GM18867 (cell line): ENCODE data around the gene PTPRK.
"Not testable (repeated sequence)": the region's sequence is repeated elsewhere in the genome, so short reads cannot be mapped to it uniquely, and the experiment has no call there.

Experiments used
- ATAC-seq: cut with Tn5 transposase; IDR thresholded peaks from one replicate; pipeline ENCODE4 v1.9.1; 2021; ENCODE audit warnings: mild to moderate bottlenecking, moderate library complexity; ENCODE audit not compliant: unreplicated experiment

PTPRK gene

GRCh38 chr6:127939442-127940066, 580.8 kb downstream of the PTPRK start:
- no peak for ATAC-seq

- ATAC-seq, result peak; percentile 35
Measured at GRCh38 chr6:127938701-127939100, 581.7 kb downstream of the PTPRK start.

DNA sequence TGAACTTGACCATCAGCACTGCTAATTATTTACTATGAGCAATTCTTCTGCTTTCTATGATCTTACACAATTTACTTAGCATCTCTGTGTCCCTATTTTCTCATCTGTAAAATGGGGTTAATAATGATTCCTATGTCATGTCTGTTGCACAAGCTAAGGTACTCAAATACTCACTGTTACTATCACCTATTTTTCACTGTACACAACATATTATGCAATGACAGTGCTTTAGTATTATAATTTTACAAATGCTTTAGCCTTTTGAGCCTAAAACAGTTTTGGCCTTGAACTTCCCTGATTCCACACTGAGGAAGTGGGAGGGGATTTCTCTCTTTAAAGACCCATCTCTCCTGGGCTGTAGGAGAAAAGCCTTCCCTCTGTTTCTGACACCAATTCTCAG, 582.7 kb downstream of the PTPRK start:
- no peak for ATAC-seq

DNA sequence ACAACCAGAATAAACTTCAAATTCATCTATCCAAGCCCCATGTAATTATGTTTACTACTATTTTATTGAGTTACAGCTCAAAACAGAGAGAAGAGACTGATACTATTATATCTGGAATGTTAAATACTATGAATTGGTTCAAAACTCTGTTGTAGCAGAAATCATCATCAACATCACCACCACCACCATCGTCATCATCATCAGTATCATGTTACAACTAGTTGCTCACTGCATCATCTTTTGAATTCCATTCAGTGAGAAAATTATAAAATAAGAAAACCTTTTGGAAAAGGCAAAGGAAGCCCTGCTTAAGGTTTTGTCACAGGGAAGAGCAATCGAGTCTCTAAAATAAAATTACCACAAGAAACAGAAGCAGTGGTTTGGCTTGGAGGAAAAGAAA, 583.3 kb downstream of the PTPRK start:
- ATAC-seq, result no peak

GRCh38 chr6:127934956-127935355, 585.4 kb downstream of the PTPRK start:
- ATAC-seq, result no peak

DNA sequence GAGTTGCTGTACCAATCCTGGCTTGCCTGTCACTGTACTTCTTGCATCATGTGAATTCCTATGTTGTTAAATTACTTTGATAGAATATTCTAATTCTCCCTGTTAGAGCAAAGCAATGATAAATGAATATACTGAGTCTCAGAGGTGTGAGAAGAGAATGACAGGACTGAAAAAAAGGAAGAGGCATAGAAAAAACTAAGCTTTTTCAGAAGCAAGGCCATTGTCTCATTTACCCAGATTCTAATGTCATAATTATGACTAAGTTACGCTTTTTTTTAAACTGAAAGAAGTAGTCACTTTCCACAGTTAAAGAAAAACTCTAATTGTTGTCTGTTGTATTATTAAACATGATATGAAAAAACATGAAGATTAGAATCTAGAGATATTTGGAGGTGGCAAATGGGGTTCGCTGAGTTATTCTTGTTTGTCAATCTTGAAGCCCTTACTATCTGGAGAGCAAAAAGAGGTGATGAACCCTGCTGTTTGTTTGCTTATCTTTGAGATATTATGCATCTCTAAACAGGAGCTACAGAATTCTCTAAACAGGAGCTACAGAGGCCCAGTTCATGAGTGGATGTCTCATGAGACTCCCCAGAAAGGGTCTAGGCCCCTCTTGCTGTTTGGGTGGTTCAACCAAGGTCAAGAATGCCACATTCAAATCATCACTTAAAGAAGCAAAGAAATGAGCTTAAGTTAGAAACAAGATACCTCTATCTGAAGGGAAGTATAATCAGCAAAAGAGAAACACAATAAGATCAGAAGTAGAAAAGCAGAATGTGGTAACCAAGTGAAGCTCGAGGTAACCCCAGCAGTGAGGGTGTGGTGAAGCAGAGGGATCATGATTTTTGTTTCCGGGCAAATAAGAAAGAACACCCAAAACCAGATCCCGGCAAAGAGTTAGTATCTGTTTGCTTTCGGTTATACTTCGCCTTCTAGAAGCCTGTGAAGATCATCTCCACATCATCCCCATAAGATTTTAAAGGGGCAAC, 586.3 kb downstream of the PTPRK start:
- ATAC-seq, result no peak

- ATAC-seq, result no peak
Measured at GRCh38 chr6:127933137-127933536, 587.3 kb downstream of the PTPRK start.

- ATAC-seq, result no peak
Measured at GRCh38 chr6:127932708-127933107, 587.7 kb downstream of the PTPRK start.

- not testable (repeated sequence) for ATAC-seq
Measured at GRCh38 chr6:127926441-127926840, 594.0 kb downstream of the PTPRK start.

GRCh38 chr6:127924440-127924839, 596.0 kb downstream of the PTPRK start:
- ATAC-seq, result no peak

DNA sequence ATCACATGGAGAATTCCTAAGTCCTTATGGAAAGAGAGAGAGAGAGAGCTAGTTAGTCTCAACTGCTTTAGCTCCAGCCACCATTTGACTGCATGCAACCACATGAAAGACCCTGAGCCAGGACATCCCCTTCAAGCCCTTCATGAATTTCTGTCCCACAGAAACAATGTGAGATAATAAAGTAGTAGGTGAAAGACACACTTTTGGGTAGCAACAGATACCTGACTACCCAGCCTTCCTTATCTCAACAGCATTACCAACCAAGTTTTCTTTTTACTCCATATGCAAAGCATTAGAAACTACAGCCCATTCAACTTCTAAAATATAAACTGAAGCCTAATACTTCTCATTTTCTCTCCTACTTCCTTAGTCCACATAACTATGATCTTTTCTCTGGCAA, 596.4 kb downstream of the PTPRK start:
- ATAC-seq, result peak; percentile 53

GRCh38 chr6:127923135-127923534, 597.3 kb downstream of the PTPRK start:
- no peak for ATAC-seq

- ATAC-seq, result no peak
Measured at GRCh38 chr6:127921982-127922381, 598.4 kb downstream of the PTPRK start.

DNA sequence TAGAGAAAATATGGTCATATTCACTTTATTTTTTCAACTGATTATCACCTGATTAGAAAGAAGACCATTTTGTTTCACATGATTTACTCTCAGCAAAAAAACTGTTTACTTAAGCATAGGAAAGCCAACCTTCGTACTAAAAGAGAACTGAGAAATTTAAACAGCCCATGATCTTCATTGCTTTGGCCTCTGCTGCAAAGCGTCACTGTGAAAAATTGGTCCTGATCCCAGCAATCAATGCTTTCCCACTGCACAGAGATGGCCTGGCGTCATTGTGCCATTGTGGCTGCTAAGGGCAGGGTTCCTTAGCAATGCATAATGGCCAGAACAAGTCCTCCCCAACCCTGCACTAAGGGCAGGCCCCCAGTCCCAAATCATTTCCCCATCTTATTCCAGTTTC, 599.6 kb downstream of the PTPRK start:
- ATAC-seq, result no peak
